PC-3 (cell line): ENCODE data around the gene SSRP1. TPM values are rescaled to one million over a fixed set of nuclear protein-coding genes. Genes with fewer than 3 reads are reported as not detected.
A peak's percentile ranks its signal among the peaks of the same experiment; 100 is the strongest.
"Not testable (repeated sequence)": the region's sequence is repeated elsewhere in the genome, so short reads cannot be mapped to it uniquely, and the experiment has no call there.

ENCODE experiments used
- ATAC-seq: fragments of 200-7000 bp; cut with Tn5 transposase; 2 replicates; pipeline ENCODE4 v1.9.1; 2020; ENCODE audit warnings: mild to moderate bottlenecking, moderate library complexity
- BruUV-seq: library from RNA; stranded (reverse); fragments of 400-500 nt; replicated peaks from 2 replicates; lab custom pipeline; 2021; lab: Mats Ljungman, UMichigan
- CTCF ChIA-PET: fragments of 300-600 bp; sonication (Branson Sonifier 250); formaldehyde crosslinking; loops from one replicate; lab custom pipeline; 2022; ENCODE audit warnings: antibody characterized with exemption; lab: Charles Lee
- POLR2A ChIA-PET: fragments of 300-600 bp; sonication (Branson Sonifier 250); formaldehyde crosslinking; loops from one replicate; lab custom pipeline; 2022; ENCODE audit warnings: antibody characterized with exemption; ENCODE audit not compliant: unreplicated experiment; lab: Charles Lee
- DNase-seq: peaks from one replicate; pipeline ENCODE4 v3.0.0-alpha.2; 2015
- H2AFZ ChIP-seq: fragments of 300-600 bp; sonication (generic); 2 replicates; pipeline ENCODE4 v1.6.0; 2016; ENCODE audit warnings: antibody characterized with exemption, low read length
- H3F3A ChIP-seq: fragments of 300-600 bp; sonication (generic); one replicate; pipeline ENCODE4 v1.6.0; 2017; ENCODE audit warnings: antibody characterized with exemption, low read length, control low read depth, mild to moderate bottlenecking; ENCODE audit not compliant: unreplicated experiment
- H3K27ac ChIP-seq: fragments of 300-600 bp; sonication (generic); 2 replicates; pipeline ENCODE4 v1.5.1; 2016; ENCODE audit warnings: mild to moderate bottlenecking, low read length
- H3K27me3 ChIP-seq: fragments of 300-600 bp; sonication (generic); 2 replicates; pipeline ENCODE4 v1.6.1; 2016; ENCODE audit warnings: low read length, mixed read lengths
- H3K36me3 ChIP-seq: fragments of 300-600 bp; sonication (generic); 2 replicates; pipeline ENCODE4 v1.6.1; 2016; ENCODE audit warnings: low read depth, mixed run types, low read length, mixed read lengths
- H3K4me1 ChIP-seq: fragments of 300-600 bp; sonication (generic); 2 replicates; pipeline ENCODE4 v1.5.1; 2016; ENCODE audit warnings: low read length; ENCODE audit not compliant: insufficient read depth
- H3K4me2 ChIP-seq: fragments of 300-600 bp; sonication (generic); 2 replicates; pipeline ENCODE4 v1.6.0; 2016; ENCODE audit warnings: low read length
- H3K4me3 ChIP-seq: fragments of 300-600 bp; sonication (generic); 2 replicates; pipeline ENCODE4 v1.5.1; 2016; ENCODE audit warnings: mild to moderate bottlenecking, low read length, mixed read lengths
- H3K79me2 ChIP-seq: fragments of 300-600 bp; sonication (generic); 2 replicates; pipeline ENCODE4 v1.6.1; 2017; ENCODE audit warnings: low read length, mixed read lengths
- H3K9ac ChIP-seq: fragments of 300-600 bp; sonication (generic); 2 replicates; pipeline ENCODE4 v1.6.0; 2016; ENCODE audit warnings: mild to moderate bottlenecking, low read length
- H3K9me2 ChIP-seq: fragments of 300-600 bp; sonication (generic); replicated peaks from 2 replicates; pipeline ENCODE4 v1.6.1; 2016; ENCODE audit warnings: mixed run types, low read length, mixed read lengths
- H3K9me3 ChIP-seq: fragments of 300-600 bp; sonication (generic); 2 replicates; pipeline ENCODE4 v1.6.1; 2016; ENCODE audit warnings: low read length, mixed read lengths
- H4K20me1 ChIP-seq: fragments of 300-600 bp; sonication (generic); 2 replicates; pipeline ENCODE4 v1.6.1; 2016; ENCODE audit warnings: low read length, mixed read lengths
- EZH2 ChIP-seq: fragments of 300-600 bp; sonication (generic); IDR thresholded peaks from one replicate; pipeline ENCODE4 v1.6.1; 2017; ENCODE audit warnings: antibody characterized with exemption, mild to moderate bottlenecking, low read length; ENCODE audit not compliant: unreplicated experiment
- EZH2phosphoT487 ChIP-seq: fragments of 300-600 bp; sonication (generic); IDR thresholded peaks from 2 replicates; pipeline ENCODE4 v1.6.1; 2018; ENCODE audit warnings: mild to moderate bottlenecking, antibody characterized with exemption, low read length, borderline replicate concordance
- intact Hi-C: fragments of 100-400 bp; cut with micrococcal nuclease; formaldehyde crosslinking; loops from 2 replicates; pipeline ENCODE4 v1.9.0; 2023
- total RNA-seq: library from RNA; depleted of rRNA; stranded (reverse); fragments of >200 nt; gene quantifications from 2 replicates; pipeline ENCODE4 v1.2.3, GENCODE V29; 2014
- TF ChIP-seq, protein P1 (sequence below): fragments of 300-600 bp; sonication (generic); conservative IDR thresholded peaks from 2 replicates; pipeline ENCODE4 v1.5.1; 2017; ENCODE audit warnings: antibody characterized with exemption, low read depth, mild to moderate bottlenecking, low read length

SSRP1 gene
- total RNA-seq, 1 experiment from 2014 or later, result 228 TPM

GRCh38 chr11:57283231-57283990 is 52.3 kb downstream of the SSRP1 start:
- H3K27me3 ChIP-seq, result no peaks in the 10 kb centered on the region
- H3K4me1 ChIP-seq, result peaks cover 16% of the 10 kb centered on the region
- BruUV-seq, result no TSS peak
- no peak for ATAC-seq
- POLR2A ChIA-PET, result no interaction called here
- H2AFZ ChIP-seq, result no peak overlapping the region
- H3F3A ChIP-seq, result no peaks in the 10 kb centered on the region
- H3K36me3 ChIP-seq, result no peaks in the 10 kb centered on the region
- no peak overlapping the region for H3K9ac ChIP-seq
- intact Hi-C loops, result no loop called here
- no peak overlapping the region for H3K4me2 ChIP-seq
- H3K4me3 ChIP-seq, result no peak overlapping the region
- no peak overlapping the region for H3K27ac ChIP-seq
- DNase-seq, result no peak
- CTCF ChIA-PET, result no interaction called here
- H3K79me2 ChIP-seq, result no peaks in the 10 kb centered on the region
- no peaks in the 10 kb centered on the region for H3K9me3 ChIP-seq
- TF ChIP-seq EZH2 (no peak), EZH2phosphoT487 (no peak)
- TF ChIP-seq, protein P1, sequence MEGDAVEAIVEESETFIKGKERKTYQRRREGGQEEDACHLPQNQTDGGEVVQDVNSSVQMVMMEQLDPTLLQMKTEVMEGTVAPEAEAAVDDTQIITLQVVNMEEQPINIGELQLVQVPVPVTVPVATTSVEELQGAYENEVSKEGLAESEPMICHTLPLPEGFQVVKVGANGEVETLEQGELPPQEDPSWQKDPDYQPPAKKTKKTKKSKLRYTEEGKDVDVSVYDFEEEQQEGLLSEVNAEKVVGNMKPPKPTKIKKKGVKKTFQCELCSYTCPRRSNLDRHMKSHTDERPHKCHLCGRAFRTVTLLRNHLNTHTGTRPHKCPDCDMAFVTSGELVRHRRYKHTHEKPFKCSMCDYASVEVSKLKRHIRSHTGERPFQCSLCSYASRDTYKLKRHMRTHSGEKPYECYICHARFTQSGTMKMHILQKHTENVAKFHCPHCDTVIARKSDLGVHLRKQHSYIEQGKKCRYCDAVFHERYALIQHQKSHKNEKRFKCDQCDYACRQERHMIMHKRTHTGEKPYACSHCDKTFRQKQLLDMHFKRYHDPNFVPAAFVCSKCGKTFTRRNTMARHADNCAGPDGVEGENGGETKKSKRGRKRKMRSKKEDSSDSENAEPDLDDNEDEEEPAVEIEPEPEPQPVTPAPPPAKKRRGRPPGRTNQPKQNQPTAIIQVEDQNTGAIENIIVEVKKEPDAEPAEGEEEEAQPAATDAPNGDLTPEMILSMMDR, result no peak
- no peaks in the 10 kb centered on the region for H4K20me1 ChIP-seq
- peaks cover 3% of the 10 kb centered on the region; the same call in 1 of the 2 replicates for H3K9me2 ChIP-seq

DNA sequence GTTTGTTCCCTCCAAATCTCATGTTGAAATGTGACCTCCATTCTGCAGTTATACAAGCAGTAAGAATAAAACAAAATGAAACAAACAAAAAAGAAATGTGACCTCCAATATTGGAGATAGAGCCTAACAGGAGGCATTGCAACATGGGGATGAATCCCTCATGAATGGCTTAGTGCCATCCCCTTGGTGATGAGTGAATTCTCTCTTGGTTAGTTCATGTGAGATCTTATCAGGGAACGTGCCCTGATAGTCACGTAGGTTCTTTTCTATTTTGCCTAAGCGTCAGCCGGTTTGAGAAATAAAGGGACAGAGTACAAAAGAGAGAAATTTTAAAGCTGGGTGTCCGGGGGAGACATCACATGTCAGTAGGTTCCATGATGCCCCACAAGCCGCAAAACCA is 54.1 kb downstream of the SSRP1 start:
- H4K20me1 ChIP-seq, H3K27me3 ChIP-seq, H2AFZ ChIP-seq, H3K4me3 ChIP-seq, H3K27ac ChIP-seq, ATAC-seq, POLR2A ChIA-PET, H3K9me2 ChIP-seq, DNase-seq, H3K4me2 ChIP-seq, H3F3A ChIP-seq, CTCF ChIA-PET, H3K79me2 ChIP-seq, H3K9ac ChIP-seq, intact Hi-C loops, BruUV-seq, H3K36me3 ChIP-seq, H3K9me3 ChIP-seq: not testable (repeated sequence)
- peaks cover 20% of the 10 kb centered on the region for H3K4me1 ChIP-seq

DNA sequence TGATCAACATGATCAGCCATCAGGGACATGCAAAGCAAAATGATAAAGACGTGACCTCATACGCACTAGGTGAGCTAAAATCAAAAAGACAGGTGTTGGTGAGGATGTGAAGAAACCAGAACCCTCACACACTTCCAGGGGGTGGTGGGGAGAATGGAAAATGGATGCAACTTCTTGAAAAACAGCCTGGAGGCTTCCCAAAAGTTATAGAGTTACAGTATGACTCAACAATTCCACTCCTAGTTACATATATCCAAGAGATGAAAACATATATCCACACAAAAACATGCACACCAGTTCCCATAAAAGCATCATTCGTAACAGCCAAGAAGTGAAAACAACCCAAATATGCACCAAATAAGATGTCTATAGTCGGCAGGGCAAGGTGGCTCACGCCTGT is 56.6 kb downstream of the SSRP1 start:
- H3K9me3 ChIP-seq, result no peaks in the 10 kb centered on the region
- TF ChIP-seq, protein P1, result no peak
- TF ChIP-seq EZH2 (no peak), EZH2phosphoT487 (no peak)
- H3K27me3 ChIP-seq, result no peaks in the 10 kb centered on the region
- H4K20me1 ChIP-seq, result no peaks in the 10 kb centered on the region
- H3K9me2 ChIP-seq, result no peaks in the 10 kb centered on the region
- BruUV-seq, result no TSS peak
- POLR2A ChIA-PET, result no interaction called here
- no peaks in the 10 kb centered on the region for H3K36me3 ChIP-seq
- intact Hi-C loops, result loop anchor here (2.0 kb wide), 1 partner anchor 32 kb away; no protein-coding TSS in a partner anchor
- peaks cover 20% of the 10 kb centered on the region for H3K4me1 ChIP-seq
- no peaks in the 10 kb centered on the region for H3K79me2 ChIP-seq
- H2AFZ ChIP-seq, result no peak overlapping the region
- ATAC-seq (no peak), DNase-seq (peak; percentile 43)
- H3K9ac ChIP-seq, result no peak overlapping the region
- no peak overlapping the region for H3K4me2 ChIP-seq
- no peak overlapping the region for H3K4me3 ChIP-seq
- H3F3A ChIP-seq, result no peaks in the 10 kb centered on the region
- CTCF ChIA-PET, result interaction anchor here (1.4 kb wide), 1 partner anchor 30 kb away, joined by 4 read pairs; no protein-coding TSS in a partner anchor
- H3K27ac ChIP-seq, result no peak overlapping the region
